GM23338 (cell line): ENCODE measurements around the gene PFKM. TPM values are rescaled to one million over a fixed set of nuclear protein-coding genes. Genes with fewer than 3 reads are reported as not detected.

ENCODE experiments used
- ATAC-seq: fragments of 200-7000 bp; cut with Tn5 transposase; 3 replicates; pipeline ENCODE4 v1.9.1; 2020
- DNase-seq: peaks from one replicate; pipeline ENCODE4 v3.0.0-alpha.2; 2015; ENCODE audit warnings: low spot score
- H2AFZ ChIP-seq: fragments of 200-600 bp; sonication (generic); 2 replicates; pipeline ENCODE4 v1.8.0; 2016; ENCODE audit warnings: antibody characterized with exemption, mild to moderate bottlenecking, moderate library complexity
- H3F3A ChIP-seq: fragments of 200-600 bp; sonication (generic); replicated peaks from 2 replicates; pipeline ENCODE4 v1.8.0; 2017; ENCODE audit warnings: antibody characterized with exemption, mixed run types, low read depth
- H3K27ac ChIP-seq: fragments of 200-600 bp; sonication (generic); 2 replicates; pipeline ENCODE4 v1.6.1; 2016; ENCODE audit warnings: low read depth
- H3K27me3 ChIP-seq: fragments of 200-600 bp; sonication (generic); 2 replicates; pipeline ENCODE4 v1.8.0; 2016; ENCODE audit warnings: mild to moderate bottlenecking, mixed run types, moderate library complexity; ENCODE audit not compliant: insufficient read depth
- H3K36me3 ChIP-seq: fragments of 200-600 bp; sonication (generic); 2 replicates; pipeline ENCODE4 v1.8.0; 2016; ENCODE audit warnings: mild to moderate bottlenecking; ENCODE audit not compliant: insufficient read depth
- H3K4me1 ChIP-seq: fragments of 200-600 bp; sonication (generic); 2 replicates; pipeline ENCODE4 v1.8.0; 2016; ENCODE audit warnings: mild to moderate bottlenecking, moderate library complexity; ENCODE audit not compliant: insufficient read depth
- H3K4me2 ChIP-seq: fragments of 200-600 bp; sonication (generic); 2 replicates; pipeline ENCODE4 v1.7.1; 2017; ENCODE audit warnings: mixed run types
- H3K4me3 ChIP-seq: fragments of 200-600 bp; sonication (generic); 2 replicates; pipeline ENCODE4 v1.6.1; 2016; ENCODE audit warnings: mixed run types
- H3K79me2 ChIP-seq: fragments of 200-600 bp; sonication (generic); replicated peaks from 2 replicates; pipeline ENCODE4 v1.8.0; 2017; ENCODE audit warnings: mild to moderate bottlenecking; ENCODE audit not compliant: insufficient read depth
- H3K9me2 ChIP-seq: fragments of 200-600 bp; sonication (generic); 2 replicates; pipeline ENCODE4 v1.8.0; 2017; ENCODE audit not compliant: insufficient read depth
- H4K20me1 ChIP-seq: fragments of 200-600 bp; sonication (generic); replicated peaks from 2 replicates; pipeline ENCODE4 v1.8.0; 2017; ENCODE audit warnings: mild to moderate bottlenecking; ENCODE audit not compliant: insufficient read depth
- H3K27ac Mint-ChIP-seq: 2 replicates; pipeline ENCODE4 v1.8.0; 2020; ENCODE audit warnings: inconsistent platforms, mild to moderate bottlenecking, moderate library complexity, mixed read lengths
- H3K27me3 Mint-ChIP-seq: 3 replicates; pipeline ENCODE4 v1.8.0; 2022; ENCODE audit warnings: low read depth, mild to moderate bottlenecking, moderate library complexity, mixed read lengths, inconsistent platforms; ENCODE audit not compliant: insufficient read depth, poor library complexity
- H3K36me3 Mint-ChIP-seq: 3 replicates; pipeline ENCODE4 v1.8.0; 2021; ENCODE audit warnings: low read depth, mild to moderate bottlenecking, inconsistent platforms, moderate library complexity, mixed read lengths
- H3K4me1 Mint-ChIP-seq: 3 replicates; pipeline ENCODE4 v1.8.0; 2020; ENCODE audit warnings: mild to moderate bottlenecking, inconsistent platforms, mixed read lengths
- H3K4me3 Mint-ChIP-seq: 3 replicates; pipeline ENCODE4 v1.8.0; 2021; ENCODE audit warnings: moderate library complexity, mild to moderate bottlenecking, inconsistent platforms, mixed read lengths
- H3K9me3 Mint-ChIP-seq: 3 replicates; pipeline ENCODE4 v1.8.0; 2020; ENCODE audit warnings: moderate library complexity, mild to moderate bottlenecking, inconsistent platforms, mixed read lengths
- EZH2phosphoT487 ChIP-seq: fragments of 200-600 bp; sonication (generic); IDR thresholded peaks from one replicate; pipeline ENCODE4 v1.8.1; 2018; ENCODE audit warnings: antibody characterized with exemption; ENCODE audit not compliant: unreplicated experiment
- JUNB ChIP-seq: IDR thresholded peaks from one replicate; pipeline ENCODE4 v1.6.1; 2016; ENCODE audit warnings: antibody characterized with exemption; ENCODE audit not compliant: unreplicated experiment
- NANOG ChIP-seq: IDR thresholded peaks from 2 replicates; pipeline ENCODE4 v1.6.1; 2016; ENCODE audit warnings: antibody characterized with exemption, borderline replicate concordance
- STAT1 ChIP-seq: IDR thresholded peaks from one replicate; pipeline ENCODE4 v1.6.1; 2016; ENCODE audit warnings: antibody characterized with exemption; ENCODE audit not compliant: unreplicated experiment
- ZNF114 ChIP-seq: fragments of 250-450 bp; sonication (Bioruptor Pico); IDR thresholded peaks from 2 replicates; pipeline ENCODE4 v1.5.0; 2020; ENCODE audit warnings: mild to moderate bottlenecking, moderate library complexity
- polyA plus RNA-seq: library from polyadenylated mRNA; unstranded; fragments of >200 nt; fragmentation: Nextera tagmentation; extraction: Ambion mirVana; gene quantifications from 2 replicates; pipeline ENCODE4 v1.2.1, GENCODE V29; 2016
- total RNA-seq: library from RNA; depleted of rRNA; stranded (reverse); fragments of >200 nt; shearing (Covaris generic); gene quantifications from 2 replicates; pipeline ENCODE4 v1.2.3, GENCODE V29; 2014
- TF ChIP-seq, protein P1 (sequence below): fragments of 250-450 bp; sonication (Bioruptor Pico); IDR thresholded peaks from 2 replicates; pipeline ENCODE4 v1.5.0; 2020; ENCODE audit warnings: mild to moderate bottlenecking, moderate library complexity
- TF ChIP-seq, protein P2 (sequence below), 2 experiments: fragments of 200-600 bp in 1 of 2; sonication (generic) in 1 of 2; conservative IDR thresholded peaks; 2 replicates each; pipeline versions ENCODE4 v1.5.1 to v1.6.1; 2016 to 2017; ENCODE audit warnings: antibody characterized with exemption in 2 of 2, low read depth in 2 of 2, mild to moderate bottlenecking in 2 of 2, moderate library complexity in 1 of 2

Gene PFKM
- total and polyA plus RNA-seq, 2 experiments from 2014 or later = 47.2 to 82.5 TPM

DNA sequence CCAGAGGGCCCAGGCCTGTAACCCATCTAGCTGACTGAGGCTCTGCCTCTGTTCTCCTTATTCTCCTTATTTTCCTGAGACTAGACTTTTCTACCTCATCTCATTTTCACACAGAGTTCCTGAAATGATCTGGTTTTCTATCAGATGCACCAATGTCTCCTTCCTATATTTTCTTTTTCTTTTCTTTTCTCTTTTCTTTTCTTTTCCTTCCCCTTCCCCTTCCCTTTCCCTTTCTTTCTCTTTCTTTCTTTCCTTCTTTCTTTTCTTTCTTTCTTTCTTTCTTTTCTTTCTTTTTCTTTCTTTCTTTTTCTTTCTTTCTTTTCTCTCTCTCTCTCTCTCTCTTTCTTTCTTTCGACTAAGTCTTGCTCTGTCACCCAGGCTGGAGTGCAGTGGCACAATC lies 61.3 kb downstream of the PFKM start (continued):
- TF ChIP-seq, protein P1, sequence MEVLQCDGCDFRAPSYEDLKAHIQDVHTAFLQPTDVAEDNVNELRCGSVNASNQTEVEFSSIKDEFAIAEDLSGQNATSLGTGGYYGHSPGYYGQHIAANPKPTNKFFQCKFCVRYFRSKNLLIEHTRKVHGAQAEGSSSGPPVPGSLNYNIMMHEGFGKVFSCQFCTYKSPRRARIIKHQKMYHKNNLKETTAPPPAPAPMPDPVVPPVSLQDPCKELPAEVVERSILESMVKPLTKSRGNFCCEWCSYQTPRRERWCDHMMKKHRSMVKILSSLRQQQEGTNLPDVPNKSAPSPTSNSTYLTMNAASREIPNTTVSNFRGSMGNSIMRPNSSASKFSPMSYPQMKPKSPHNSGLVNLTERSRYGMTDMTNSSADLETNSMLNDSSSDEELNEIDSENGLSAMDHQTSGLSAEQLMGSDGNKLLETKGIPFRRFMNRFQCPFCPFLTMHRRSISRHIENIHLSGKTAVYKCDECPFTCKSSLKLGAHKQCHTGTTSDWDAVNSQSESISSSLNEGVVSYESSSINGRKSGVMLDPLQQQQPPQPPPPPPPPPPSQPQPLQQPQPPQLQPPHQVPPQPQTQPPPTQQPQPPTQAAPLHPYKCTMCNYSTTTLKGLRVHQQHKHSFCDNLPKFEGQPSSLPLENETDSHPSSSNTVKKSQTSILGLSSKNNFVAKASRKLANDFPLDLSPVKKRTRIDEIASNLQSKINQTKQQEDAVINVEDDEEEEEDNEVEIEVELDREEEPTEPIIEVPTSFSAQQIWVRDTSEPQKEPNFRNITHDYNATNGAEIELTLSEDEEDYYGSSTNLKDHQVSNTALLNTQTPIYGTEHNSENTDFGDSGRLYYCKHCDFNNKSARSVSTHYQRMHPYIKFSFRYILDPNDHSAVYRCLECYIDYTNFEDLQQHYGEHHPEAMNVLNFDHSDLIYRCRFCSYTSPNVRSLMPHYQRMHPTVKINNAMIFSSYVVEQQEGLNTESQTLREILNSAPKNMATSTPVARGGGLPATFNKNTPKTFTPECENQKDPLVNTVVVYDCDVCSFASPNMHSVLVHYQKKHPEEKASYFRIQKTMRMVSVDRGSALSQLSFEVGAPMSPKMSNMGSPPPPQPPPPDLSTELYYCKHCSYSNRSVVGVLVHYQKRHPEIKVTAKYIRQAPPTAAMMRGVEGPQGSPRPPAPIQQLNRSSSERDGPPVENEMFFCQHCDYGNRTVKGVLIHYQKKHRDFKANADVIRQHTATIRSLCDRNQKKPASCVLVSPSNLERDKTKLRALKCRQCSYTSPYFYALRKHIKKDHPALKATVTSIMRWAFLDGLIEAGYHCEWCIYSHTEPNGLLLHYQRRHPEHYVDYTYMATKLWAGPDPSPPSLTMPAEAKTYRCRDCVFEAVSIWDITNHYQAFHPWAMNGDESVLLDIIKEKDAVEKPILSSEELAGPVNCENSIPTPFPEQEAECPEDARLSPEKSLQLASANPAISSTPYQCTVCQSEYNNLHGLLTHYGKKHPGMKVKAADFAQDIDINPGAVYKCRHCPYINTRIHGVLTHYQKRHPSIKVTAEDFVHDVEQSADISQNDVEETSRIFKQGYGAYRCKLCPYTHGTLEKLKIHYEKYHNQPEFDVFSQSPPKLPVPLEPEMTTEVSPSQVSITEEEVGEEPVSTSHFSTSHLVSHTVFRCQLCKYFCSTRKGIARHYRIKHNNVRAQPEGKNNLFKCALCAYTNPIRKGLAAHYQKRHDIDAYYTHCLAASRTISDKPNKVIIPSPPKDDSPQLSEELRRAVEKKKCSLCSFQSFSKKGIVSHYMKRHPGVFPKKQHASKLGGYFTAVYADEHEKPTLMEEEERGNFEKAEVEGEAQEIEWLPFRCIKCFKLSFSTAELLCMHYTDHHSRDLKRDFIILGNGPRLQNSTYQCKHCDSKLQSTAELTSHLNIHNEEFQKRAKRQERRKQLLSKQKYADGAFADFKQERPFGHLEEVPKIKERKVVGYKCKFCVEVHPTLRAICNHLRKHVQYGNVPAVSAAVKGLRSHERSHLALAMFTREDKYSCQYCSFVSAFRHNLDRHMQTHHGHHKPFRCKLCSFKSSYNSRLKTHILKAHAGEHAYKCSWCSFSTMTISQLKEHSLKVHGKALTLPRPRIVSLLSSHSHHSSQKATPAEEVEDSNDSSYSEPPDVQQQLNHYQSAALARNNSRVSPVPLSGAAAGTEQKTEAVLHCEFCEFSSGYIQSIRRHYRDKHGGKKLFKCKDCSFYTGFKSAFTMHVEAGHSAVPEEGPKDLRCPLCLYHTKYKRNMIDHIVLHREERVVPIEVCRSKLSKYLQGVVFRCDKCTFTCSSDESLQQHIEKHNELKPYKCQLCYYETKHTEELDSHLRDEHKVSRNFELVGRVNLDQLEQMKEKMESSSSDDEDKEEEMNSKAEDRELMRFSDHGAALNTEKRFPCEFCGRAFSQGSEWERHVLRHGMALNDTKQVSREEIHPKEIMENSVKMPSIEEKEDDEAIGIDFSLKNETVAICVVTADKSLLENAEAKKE = no peak
- TF ChIP-seq NANOG (no peak), EZH2phosphoT487 (no peak), JUNB (no peak), ZNF114 (no peak)
- TF ChIP-seq, protein P2, sequence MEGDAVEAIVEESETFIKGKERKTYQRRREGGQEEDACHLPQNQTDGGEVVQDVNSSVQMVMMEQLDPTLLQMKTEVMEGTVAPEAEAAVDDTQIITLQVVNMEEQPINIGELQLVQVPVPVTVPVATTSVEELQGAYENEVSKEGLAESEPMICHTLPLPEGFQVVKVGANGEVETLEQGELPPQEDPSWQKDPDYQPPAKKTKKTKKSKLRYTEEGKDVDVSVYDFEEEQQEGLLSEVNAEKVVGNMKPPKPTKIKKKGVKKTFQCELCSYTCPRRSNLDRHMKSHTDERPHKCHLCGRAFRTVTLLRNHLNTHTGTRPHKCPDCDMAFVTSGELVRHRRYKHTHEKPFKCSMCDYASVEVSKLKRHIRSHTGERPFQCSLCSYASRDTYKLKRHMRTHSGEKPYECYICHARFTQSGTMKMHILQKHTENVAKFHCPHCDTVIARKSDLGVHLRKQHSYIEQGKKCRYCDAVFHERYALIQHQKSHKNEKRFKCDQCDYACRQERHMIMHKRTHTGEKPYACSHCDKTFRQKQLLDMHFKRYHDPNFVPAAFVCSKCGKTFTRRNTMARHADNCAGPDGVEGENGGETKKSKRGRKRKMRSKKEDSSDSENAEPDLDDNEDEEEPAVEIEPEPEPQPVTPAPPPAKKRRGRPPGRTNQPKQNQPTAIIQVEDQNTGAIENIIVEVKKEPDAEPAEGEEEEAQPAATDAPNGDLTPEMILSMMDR (conservative IDR thresholded peaks at IDR 0.05; ENCODE audit: low read depth in 2 of 2) = no peak

DNA sequence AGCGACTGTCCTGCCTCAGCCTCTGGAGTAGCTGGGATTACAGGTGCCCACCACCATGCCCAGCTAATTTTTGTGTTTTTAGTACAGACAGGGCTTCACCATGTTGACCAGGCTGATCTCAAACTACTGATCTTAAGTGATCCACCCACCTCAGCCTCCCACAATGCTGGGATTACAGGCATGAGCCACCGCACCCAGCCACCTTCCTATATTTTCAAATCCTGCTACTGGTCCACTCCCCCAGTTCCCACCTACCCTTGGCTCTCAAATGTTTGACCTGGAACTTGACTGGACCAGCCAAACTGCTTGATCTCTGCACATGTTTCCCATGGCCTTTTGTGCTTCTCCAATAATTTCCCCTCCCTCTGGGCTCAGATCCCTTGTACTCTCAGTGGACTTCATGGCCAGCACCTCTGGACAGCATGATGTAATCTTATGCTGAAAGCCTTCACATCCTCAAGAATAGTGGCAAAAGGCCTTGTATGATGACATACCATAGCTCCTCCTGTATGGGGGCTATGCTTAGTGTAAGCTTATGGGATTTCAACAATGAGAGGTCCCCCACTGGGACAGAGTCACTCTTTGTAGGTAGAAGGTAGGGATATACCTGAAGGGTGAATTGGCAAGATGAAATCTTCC lies 61.8 kb downstream of the PFKM start:
- Histone ChIP-seq H3K27ac (no peak overlapping the region), H3K27me3 (peaks cover 59% of the 10 kb centered on the region), H3K4me3 (no peak overlapping the region), H3K4me2 (no peak overlapping the region), H4K20me1 (no peaks in the 10 kb centered on the region), H3K4me1 (peaks cover 34% of the 10 kb centered on the region), H3K36me3 (no peaks in the 10 kb centered on the region), H3K9me2 (no peaks in the 10 kb centered on the region), H3K79me2 (no peaks in the 10 kb centered on the region), H2AFZ (no peak overlapping the region), H3F3A (peaks cover 3% of the 10 kb centered on the region; the same call in 1 of the 2 replicates)
- Mint-ChIP-seq H3K27me3 (peaks cover 43% of the 10 kb centered on the region), H3K4me3 (no peak overlapping the region), H3K4me1 (peaks cover 39% of the 10 kb centered on the region), H3K36me3 (no peaks in the 10 kb centered on the region), H3K27ac (no peak overlapping the region), H3K9me3 (no peaks in the 10 kb centered on the region)
- DNase-seq = no peak
- ATAC-seq = no peak
- no peak for TF ChIP-seq STAT1
- TF ChIP-seq, protein P2 (conservative IDR thresholded peaks at IDR 0.05; ENCODE audit: low read depth in 2 of 2) = no peak
